Chondrocyte (in vitro differentiated cells): Measurements from ENCODE around the gene XDH. TPM values are rescaled to one million over a fixed set of nuclear protein-coding genes. Genes with fewer than 3 reads are reported as not detected.

Experiments
- DNase-seq: peaks from one replicate; pipeline ENCODE4 v3.0.0; 2021; ENCODE audit warnings: mixed read lengths, low spot score
- H3K27ac Mint-ChIP-seq: one replicate; pipeline ENCODE4 v1.8.0; 2021; ENCODE audit warnings: mild to moderate bottlenecking, moderate library complexity, mixed read lengths; ENCODE audit not compliant: unreplicated experiment
- H3K27me3 Mint-ChIP-seq: 2 replicates; pipeline ENCODE4 v1.8.0; 2021; ENCODE audit warnings: low read depth, mixed read lengths
- H3K36me3 Mint-ChIP-seq: 2 replicates; pipeline ENCODE4 v1.8.0; 2021; ENCODE audit warnings: low read depth, mixed read lengths
- H3K4me1 Mint-ChIP-seq: 2 replicates; pipeline ENCODE4 v1.8.0; 2021; ENCODE audit warnings: low read depth, mild to moderate bottlenecking, mixed read lengths
- H3K4me3 Mint-ChIP-seq: one replicate; pipeline ENCODE4 v1.8.0; 2021; ENCODE audit warnings: mild to moderate bottlenecking, moderate library complexity, mixed read lengths; ENCODE audit not compliant: unreplicated experiment
- H3K9me3 Mint-ChIP-seq: 2 replicates; pipeline ENCODE4 v1.8.0; 2021; ENCODE audit warnings: low read depth, mixed read lengths
- long read RNA-seq: library from polyadenylated mRNA; stranded (forward); transcript quantifications from one replicate; pipeline ENCODE4 v2.0.0, GENCODE V29; 2021
- total RNA-seq: library from RNA; stranded (reverse); gene quantifications from 3 replicates; pipeline ENCODE4 v1.2.1, GENCODE V29; 2021
- TF ChIP-seq, protein P1 (sequence below): fragments of 200-600 bp; sonication (generic); IDR thresholded peaks from 2 replicates; pipeline ENCODE4 v1.5.0; 2021; ENCODE audit warnings: antibody characterized with exemption, mild to moderate bottlenecking, moderate library complexity

XDH gene
- total RNA-seq = 0.12 to 0.23 TPM (median 0.17 TPM) in 3 replicates
- long read RNA-seq, partial matches to known transcripts = 0 of 1 reads
- long read RNA-seq, other reads (novel, unspliced or antisense) = 1 of 1 reads

DNA sequence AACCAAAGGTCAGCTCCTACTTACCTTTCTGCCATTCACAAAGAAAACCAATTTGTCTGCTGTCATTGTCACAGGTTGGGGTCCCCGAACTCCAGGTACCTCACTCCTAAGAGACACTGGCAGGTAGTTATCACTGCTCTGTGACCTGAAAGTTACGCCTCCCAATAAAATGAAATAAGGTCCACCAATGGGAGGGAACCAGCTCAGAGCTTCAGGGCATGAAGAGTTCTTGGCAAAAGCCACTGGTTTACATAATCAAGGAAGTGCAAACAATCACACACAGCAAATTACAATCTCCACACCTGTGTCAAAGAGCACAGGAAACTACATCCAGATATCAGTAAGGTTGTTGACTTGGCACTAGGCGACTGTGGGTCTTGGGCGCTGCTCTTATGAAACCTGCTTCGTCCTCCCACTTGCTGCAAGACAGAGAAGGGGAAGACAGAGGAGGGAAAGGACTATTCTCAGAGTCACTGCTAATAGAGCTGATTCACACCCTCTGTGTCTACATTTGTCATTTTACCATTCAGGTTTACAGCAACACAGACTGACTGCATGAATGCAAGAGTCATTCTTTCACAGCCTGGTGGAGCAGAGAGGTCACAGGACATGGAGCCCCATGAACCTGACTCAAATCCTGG lies at the start of gene XDH:
TSS of gene XDH (minus strand) at position 142 of the 641 bp plus-strand sequence. CDS start at position 66, 76 bp downstream.
- H3K4me3 Mint-ChIP-seq = no peak within 1 kb of the TSS
- no peak within 1 kb of the TSS for H3K27ac Mint-ChIP-seq
- H3K36me3 Mint-ChIP-seq = peaks cover 3% of the 10 kb centered on the region
- TF ChIP-seq, protein P1, sequence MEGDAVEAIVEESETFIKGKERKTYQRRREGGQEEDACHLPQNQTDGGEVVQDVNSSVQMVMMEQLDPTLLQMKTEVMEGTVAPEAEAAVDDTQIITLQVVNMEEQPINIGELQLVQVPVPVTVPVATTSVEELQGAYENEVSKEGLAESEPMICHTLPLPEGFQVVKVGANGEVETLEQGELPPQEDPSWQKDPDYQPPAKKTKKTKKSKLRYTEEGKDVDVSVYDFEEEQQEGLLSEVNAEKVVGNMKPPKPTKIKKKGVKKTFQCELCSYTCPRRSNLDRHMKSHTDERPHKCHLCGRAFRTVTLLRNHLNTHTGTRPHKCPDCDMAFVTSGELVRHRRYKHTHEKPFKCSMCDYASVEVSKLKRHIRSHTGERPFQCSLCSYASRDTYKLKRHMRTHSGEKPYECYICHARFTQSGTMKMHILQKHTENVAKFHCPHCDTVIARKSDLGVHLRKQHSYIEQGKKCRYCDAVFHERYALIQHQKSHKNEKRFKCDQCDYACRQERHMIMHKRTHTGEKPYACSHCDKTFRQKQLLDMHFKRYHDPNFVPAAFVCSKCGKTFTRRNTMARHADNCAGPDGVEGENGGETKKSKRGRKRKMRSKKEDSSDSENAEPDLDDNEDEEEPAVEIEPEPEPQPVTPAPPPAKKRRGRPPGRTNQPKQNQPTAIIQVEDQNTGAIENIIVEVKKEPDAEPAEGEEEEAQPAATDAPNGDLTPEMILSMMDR = no peak
- H3K4me1 Mint-ChIP-seq = no peaks in the 10 kb centered on the region
- H3K27me3 Mint-ChIP-seq = peaks cover 9% of the 10 kb centered on the region
- DNase-seq = no peak
- H3K9me3 Mint-ChIP-seq = peaks cover 15% of the 10 kb centered on the region

DNA sequence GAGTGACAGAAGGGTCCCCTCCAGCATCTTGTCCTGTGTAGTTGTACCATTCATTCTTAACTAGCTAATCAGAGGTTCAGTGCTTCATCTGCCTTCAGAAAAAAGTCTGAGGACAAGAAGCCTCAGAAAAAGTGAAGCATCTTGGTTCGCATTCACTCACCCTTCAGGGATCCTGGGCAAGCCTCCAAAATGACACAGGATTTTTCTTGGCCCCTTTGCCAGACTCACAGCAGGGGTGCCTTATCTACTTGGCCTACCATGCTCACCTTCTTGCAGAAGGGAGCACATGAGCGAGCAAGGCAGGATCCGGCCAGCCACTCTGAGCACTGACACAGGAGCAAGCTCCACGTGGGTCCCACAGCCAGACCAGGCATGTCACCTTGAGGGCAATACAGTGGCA lies 43.1 kb upstream of the XDH start:
- DNase-seq = no peak
- TF ChIP-seq, protein P1 = no peak
- Mint-ChIP-seq H3K36me3 (peaks cover 6% of the 10 kb centered on the region), H3K9me3 (peaks cover 44% of the 10 kb centered on the region), H3K4me1 (no peaks in the 10 kb centered on the region), H3K27me3 (peaks cover 11% of the 10 kb centered on the region), H3K4me3 (no peak overlapping the region), H3K27ac (no peak overlapping the region)

DNA sequence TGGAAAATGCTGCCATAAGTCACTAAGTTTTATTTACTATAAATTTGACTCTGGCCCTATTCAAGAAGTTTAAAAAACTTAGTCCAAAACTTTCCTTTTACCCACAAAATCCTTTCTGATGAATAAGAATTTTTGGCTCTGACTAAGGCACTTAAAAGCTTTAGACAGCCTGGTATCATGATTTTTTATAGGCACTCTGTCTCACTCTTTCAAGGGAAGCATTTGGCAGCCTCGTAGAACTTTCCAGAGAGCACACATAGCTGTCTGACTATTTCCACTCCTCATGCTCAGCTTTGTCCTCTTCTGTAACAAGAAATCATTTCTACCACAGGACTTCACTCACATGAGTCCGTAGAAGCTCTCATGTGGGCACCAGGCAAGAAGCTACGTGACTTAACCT lies 32.3 kb upstream of the XDH start:
- DNase-seq = no peak
- Mint-ChIP-seq H3K4me1 (peaks cover 3% of the 10 kb centered on the region), H3K36me3 (no peaks in the 10 kb centered on the region), H3K27ac (no peak overlapping the region), H3K4me3 (no peak overlapping the region), H3K9me3 (peaks cover 8% of the 10 kb centered on the region), H3K27me3 (no peaks in the 10 kb centered on the region)
- TF ChIP-seq, protein P1 = no peak

DNA sequence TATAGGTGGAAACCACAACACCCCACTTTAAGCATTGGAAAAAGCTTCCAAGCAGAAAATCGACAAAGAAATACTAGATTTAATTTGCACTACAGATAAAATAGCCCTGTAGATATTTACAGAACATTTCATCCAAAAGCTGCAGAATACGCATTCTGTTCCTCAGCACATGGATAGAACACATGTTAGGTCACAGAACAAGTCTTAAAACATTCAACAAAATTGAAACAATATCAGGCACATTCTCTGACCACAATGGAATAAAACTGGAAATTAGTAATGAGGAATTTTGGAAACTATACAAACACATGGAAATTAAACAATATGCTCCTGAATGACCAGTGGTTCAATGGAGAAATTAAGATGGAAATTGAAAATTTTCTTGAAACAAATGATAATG lies 27.8 kb upstream of the XDH start:
- no peak for DNase-seq
- Mint-ChIP-seq H3K27ac (no peak overlapping the region), H3K4me1 (peaks cover 8% of the 10 kb centered on the region), H3K36me3 (no peaks in the 10 kb centered on the region), H3K27me3 (no peaks in the 10 kb centered on the region), H3K9me3 (peaks cover 8% of the 10 kb centered on the region), H3K4me3 (no peak overlapping the region)
- TF ChIP-seq, protein P1 = no peak

DNA sequence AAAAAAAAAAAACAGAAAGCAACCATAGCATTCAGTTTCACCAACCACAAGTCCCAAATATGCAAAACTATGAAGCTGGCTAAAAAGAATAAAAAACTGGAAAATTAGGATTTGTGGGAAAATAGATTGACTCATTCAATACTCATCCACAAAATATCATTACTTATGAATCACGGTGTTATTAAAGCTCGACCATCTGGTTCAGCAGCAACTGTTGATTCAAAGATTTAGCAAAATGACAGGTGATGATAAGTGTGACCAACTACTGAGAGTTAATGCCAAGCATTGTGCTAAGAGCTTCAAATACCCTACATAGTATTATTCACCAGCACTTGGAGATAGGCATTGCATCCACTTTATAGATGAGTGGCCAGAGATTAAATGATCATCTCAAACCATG lies 26.2 kb upstream of the XDH start:
- no peaks in the 10 kb centered on the region for H3K27me3 Mint-ChIP-seq
- peaks cover 5% of the 10 kb centered on the region for H3K4me1 Mint-ChIP-seq
- no peak overlapping the region for H3K27ac Mint-ChIP-seq
- H3K4me3 Mint-ChIP-seq = no peak overlapping the region
- peaks cover 8% of the 10 kb centered on the region for H3K9me3 Mint-ChIP-seq
- no peaks in the 10 kb centered on the region for H3K36me3 Mint-ChIP-seq
- DNase-seq = no peak
- TF ChIP-seq, protein P1 = no peak
